Measurements from ENCODE around the gene PIP5K1B. TPM values are rescaled to one million over a fixed set of nuclear protein-coding genes. Genes with fewer than 3 reads are reported as not detected.

PIP5K1B gene
- total RNA-seq, 2 donors from 2014 or later, result 3.9 to 7.1 TPM

DNA sequence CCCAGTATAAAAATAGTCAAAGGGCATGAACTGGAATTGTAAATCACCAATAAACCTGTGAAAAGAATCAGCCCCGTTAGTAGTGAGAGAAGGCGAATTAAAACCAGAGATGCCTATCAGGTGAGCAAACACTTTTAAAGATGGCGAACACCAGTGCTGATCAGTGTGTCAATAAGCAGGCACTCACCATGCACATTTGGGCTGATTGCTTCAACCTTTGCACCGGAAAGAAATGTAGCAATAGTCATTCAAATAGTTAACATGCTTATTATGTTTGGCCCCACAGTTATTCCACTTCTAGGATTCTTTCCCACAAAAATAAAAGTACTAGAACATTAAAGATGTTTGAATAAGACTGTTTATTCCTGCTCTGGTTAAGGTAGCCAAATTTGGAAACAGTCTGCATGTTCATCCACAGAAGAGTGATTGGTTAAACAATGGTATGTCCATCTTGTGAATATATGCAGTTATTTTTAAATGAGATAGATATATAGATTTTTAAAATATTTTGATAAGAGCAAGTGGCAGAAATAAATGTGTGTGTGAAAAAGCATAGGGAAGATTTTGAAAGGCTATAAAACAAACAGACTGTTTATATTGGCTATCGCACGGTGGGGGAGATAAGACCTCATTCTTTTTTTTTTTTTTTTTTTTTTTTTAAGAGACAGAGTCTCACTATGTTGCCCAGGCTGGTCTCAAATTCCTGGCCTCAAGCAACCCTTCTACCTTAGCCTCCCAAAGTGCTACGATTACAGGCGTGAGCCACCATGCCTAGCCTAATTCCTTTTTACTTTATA lies 112.2 kb downstream of the PIP5K1B start:
- Histone ChIP-seq H3K4me3 (no peak overlapping the region), H3K36me3 (no peaks in the 10 kb centered on the region), H3K4me1 (ENCODE audit: control insufficient read depth in 1 of 2, low read depth in 2 of 2) (peaks cover 7 to 40% of the 10 kb centered on the region in 2 donors), H3K27me3 (replicated peaks; ENCODE audit: insufficient read depth) (no peaks in the 10 kb centered on the region), H3K9me3 (no peaks in the 10 kb centered on the region), H3K27ac (peak overlapping the region; percentile 19 to 50)
- DNase-seq (ENCODE audit: low spot score), result no peak
- TF ChIP-seq, protein P1, sequence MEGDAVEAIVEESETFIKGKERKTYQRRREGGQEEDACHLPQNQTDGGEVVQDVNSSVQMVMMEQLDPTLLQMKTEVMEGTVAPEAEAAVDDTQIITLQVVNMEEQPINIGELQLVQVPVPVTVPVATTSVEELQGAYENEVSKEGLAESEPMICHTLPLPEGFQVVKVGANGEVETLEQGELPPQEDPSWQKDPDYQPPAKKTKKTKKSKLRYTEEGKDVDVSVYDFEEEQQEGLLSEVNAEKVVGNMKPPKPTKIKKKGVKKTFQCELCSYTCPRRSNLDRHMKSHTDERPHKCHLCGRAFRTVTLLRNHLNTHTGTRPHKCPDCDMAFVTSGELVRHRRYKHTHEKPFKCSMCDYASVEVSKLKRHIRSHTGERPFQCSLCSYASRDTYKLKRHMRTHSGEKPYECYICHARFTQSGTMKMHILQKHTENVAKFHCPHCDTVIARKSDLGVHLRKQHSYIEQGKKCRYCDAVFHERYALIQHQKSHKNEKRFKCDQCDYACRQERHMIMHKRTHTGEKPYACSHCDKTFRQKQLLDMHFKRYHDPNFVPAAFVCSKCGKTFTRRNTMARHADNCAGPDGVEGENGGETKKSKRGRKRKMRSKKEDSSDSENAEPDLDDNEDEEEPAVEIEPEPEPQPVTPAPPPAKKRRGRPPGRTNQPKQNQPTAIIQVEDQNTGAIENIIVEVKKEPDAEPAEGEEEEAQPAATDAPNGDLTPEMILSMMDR (IDR thresholded peaks at IDR 0.05), result no peak
- ATAC-seq (ENCODE audit: insufficient number of reproducible peaks, low FRiP score, low read depth), result peak; percentile 45

DNA sequence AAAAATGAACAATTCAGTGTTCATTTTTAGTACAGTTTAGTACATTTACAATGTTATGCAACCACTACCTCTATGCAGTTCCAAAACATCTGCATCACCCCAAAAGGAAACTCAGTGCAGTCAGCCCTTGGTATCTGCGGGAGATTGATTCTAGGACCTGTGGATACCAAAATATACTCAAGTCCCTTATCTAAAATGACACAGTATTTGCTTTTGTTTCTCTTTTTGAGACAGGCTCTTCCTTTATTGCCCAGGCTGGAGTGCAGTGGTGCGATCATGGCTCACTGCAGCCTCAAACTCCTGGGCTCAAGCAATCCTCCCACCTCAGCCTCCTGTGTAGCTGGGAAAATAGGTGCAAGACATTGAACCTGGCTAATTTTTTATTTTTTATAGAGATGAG lies 114.0 kb downstream of the PIP5K1B start:
- H3K4me1 ChIP-seq (ENCODE audit: control insufficient read depth in 1 of 2, low read depth in 2 of 2), result peaks cover 12 to 44% of the 10 kb centered on the region in 2 donors
- H3K36me3 ChIP-seq, result no peaks in the 10 kb centered on the region
- no peaks in the 10 kb centered on the region for H3K27me3 ChIP-seq (replicated peaks; ENCODE audit: insufficient read depth)
- no peak overlapping the region for H3K27ac ChIP-seq
- TF ChIP-seq, protein P1 (IDR thresholded peaks at IDR 0.05), result no peak
- no peaks in the 10 kb centered on the region for H3K9me3 ChIP-seq
- no peak for ATAC-seq (ENCODE audit: insufficient number of reproducible peaks, low FRiP score, low read depth)
- H3K4me3 ChIP-seq, result no peak overlapping the region
- no peak for DNase-seq (ENCODE audit: low spot score)

DNA sequence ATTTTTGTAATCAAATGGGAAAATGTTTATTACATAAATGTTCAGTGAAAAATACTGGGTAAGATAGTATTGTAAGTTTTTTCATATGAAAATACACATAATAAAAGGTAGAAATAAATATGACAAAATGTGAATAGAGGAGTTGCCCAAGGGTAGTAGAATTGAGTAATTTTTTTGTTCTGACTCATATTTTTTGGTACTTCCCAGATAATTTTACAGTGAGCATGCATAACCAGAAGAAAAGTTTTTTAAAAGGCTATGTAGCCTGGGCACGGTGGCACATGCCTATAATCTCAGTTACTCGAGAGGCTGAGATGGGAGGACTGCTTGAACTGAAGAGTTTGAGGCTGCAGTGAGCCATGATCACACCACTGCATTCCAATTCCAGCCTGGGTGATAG lies 116.9 kb downstream of the PIP5K1B start:
- no peak for ATAC-seq (ENCODE audit: insufficient number of reproducible peaks, low FRiP score, low read depth)
- no peak overlapping the region for H3K27ac ChIP-seq
- TF ChIP-seq, protein P1 (IDR thresholded peaks at IDR 0.05), result no peak

DNA sequence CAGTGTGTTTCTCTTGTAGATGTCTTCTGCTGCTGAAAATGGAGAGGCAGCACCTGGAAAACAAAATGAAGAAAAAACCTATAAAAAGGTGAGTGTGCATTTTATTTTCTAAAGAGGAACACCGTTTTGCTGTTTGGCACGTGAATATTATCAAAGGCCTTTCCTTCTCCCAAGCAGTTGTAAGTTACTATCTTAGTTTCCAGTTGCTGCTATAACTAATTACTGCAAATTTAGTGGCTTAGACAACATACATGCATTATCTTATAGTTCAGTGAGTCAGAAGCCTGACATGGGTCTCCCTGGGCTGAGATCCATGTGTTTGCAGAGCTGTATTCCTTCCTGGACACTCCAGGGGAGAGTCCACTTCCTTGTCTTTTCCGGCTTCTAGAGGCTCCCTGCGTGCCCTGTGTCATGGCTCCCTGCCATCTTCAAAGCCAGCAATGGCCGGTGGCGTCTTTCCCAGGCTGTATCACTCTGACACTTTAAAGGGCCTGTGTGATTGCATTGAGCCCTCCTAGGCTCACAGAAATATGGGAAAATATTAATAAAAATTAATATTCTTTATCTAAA lies 117.6 kb downstream of the PIP5K1B start:
- DNase-seq (ENCODE audit: low spot score) (no peak), ATAC-seq (ENCODE audit: insufficient number of reproducible peaks, low FRiP score, low read depth) (no peak)
- H3K27me3 ChIP-seq (replicated peaks; ENCODE audit: insufficient read depth), result no peaks in the 10 kb centered on the region
- no peaks in the 10 kb centered on the region for H3K36me3 ChIP-seq
- H3K4me3 ChIP-seq, result no peak overlapping the region
- H3K9me3 ChIP-seq, result no peaks in the 10 kb centered on the region
- peak overlapping the region; percentile 1 to 23 for H3K27ac ChIP-seq
- TF ChIP-seq, protein P1 (IDR thresholded peaks at IDR 0.05), result no peak
- H3K4me1 ChIP-seq (ENCODE audit: control insufficient read depth in 1 of 2, low read depth in 2 of 2), result peaks cover 11 to 58% of the 10 kb centered on the region in 2 donors

More for the DNA sequence above, 116.9 kb downstream of the PIP5K1B start:
- Histone ChIP-seq H3K9me3 (no peaks in the 10 kb centered on the region), H3K27me3 (replicated peaks; ENCODE audit: insufficient read depth) (no peaks in the 10 kb centered on the region), H3K4me3 (no peak overlapping the region), H3K36me3 (no peaks in the 10 kb centered on the region), H3K4me1 (ENCODE audit: control insufficient read depth in 1 of 2, low read depth in 2 of 2) (peaks cover 12 to 60% of the 10 kb centered on the region in 2 donors)
- no peak for DNase-seq (ENCODE audit: low spot score)

DNA sequence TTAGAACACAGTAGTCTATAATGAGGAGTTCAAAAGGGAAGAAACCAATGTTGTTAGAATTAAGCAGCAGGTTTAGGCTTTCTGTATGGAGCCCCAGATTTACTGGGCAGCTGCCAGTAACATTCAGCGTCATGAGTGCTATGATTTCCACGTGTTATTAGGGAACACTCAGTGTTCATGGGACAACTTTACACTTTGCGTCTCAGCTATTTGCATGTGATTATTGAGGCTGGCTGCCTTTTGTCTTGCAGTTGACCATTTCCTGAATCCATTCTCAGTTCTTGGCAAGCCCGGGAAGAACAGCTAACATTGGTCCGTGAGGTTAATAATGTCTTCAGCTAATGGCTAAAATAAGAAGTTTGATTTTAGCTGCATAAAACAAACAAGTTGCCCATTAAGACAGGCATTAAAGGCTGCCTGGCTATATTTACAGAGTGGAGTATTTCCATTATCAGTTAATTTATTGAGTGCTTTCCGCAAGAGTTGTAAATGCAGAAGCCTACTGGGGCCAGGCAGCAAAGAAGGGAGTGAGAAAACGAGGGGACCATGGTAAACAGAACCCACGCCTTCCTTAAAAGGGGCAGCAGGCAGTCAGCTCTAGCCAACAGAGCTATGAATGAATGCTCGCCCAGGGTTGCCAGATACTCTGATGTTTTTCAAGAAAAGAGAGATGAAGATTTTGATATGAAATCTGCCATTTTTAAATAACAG lies 120.9 kb downstream of the PIP5K1B start:
- Histone ChIP-seq H3K4me3 (peak overlapping the region; percentile 7), H3K36me3 (no peaks in the 10 kb centered on the region), H3K9me3 (no peaks in the 10 kb centered on the region), H3K4me1 (ENCODE audit: control insufficient read depth in 1 of 2, low read depth in 2 of 2) (peaks cover 8 to 39% of the 10 kb centered on the region in 2 donors), H3K27ac (peak overlapping the region; percentile 25 to 43), H3K27me3 (replicated peaks; ENCODE audit: insufficient read depth) (no peaks in the 10 kb centered on the region)
- DNase-seq (ENCODE audit: low spot score) (no peak), ATAC-seq (ENCODE audit: insufficient number of reproducible peaks, low FRiP score, low read depth) (no peak)
- TF ChIP-seq, protein P1 (IDR thresholded peaks at IDR 0.05), result no peak
